ENCODE measurements around the gene TAF11L11.

- TF ChIP-seq, protein P1, sequence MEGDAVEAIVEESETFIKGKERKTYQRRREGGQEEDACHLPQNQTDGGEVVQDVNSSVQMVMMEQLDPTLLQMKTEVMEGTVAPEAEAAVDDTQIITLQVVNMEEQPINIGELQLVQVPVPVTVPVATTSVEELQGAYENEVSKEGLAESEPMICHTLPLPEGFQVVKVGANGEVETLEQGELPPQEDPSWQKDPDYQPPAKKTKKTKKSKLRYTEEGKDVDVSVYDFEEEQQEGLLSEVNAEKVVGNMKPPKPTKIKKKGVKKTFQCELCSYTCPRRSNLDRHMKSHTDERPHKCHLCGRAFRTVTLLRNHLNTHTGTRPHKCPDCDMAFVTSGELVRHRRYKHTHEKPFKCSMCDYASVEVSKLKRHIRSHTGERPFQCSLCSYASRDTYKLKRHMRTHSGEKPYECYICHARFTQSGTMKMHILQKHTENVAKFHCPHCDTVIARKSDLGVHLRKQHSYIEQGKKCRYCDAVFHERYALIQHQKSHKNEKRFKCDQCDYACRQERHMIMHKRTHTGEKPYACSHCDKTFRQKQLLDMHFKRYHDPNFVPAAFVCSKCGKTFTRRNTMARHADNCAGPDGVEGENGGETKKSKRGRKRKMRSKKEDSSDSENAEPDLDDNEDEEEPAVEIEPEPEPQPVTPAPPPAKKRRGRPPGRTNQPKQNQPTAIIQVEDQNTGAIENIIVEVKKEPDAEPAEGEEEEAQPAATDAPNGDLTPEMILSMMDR (IDR thresholded peaks at IDR 0.05; ENCODE audit: poor library complexity, severe bottlenecking): no peak
- TF ChIP-seq MXI1 (conservative IDR thresholded peaks at IDR 0.05; ENCODE audit: poor library complexity, severe bottlenecking) (no peak), EZH2 (IDR thresholded peaks at IDR 0.05; ENCODE audit: borderline replicate concordance, insufficient read depth, low read length, poor library complexity, severe bottlenecking) (no peak), POLR2AphosphoS5 (IDR thresholded peaks at IDR 0.05) (no peak), RAD21 (conservative IDR thresholded peaks at IDR 0.05) (no peak), REST (IDR thresholded peaks at IDR 0.05; ENCODE audit: borderline replicate concordance) (no peak), EP300 (conservative IDR thresholded peaks at IDR 0.05; ENCODE audit: poor library complexity, severe bottlenecking) (no peak)
These were observed 15.4 kb downstream of the TAF11L11 start for GRCh38 chr5:17619354-17619753.
